Activated naive CD4-positive, alpha-beta T cell treated with anti-CD3 and anti-CD28 coated beads, Interleukin-2, amount 50 U/mL, for 24 hours (primary cell): Measurements from ENCODE around the gene VAV3.
"Not testable (repeated sequence)": the region's sequence is repeated elsewhere in the genome, so short reads cannot be mapped to it uniquely, and the experiment has no call there.

Source experiments
- H3K27ac Mint-ChIP-seq: one replicate; pipeline ENCODE4 v1.8.0; 2021; ENCODE audit warnings: mild to moderate bottlenecking, mixed read lengths
- H3K27me3 Mint-ChIP-seq: one replicate; pipeline ENCODE4 v1.8.0; 2021; ENCODE audit warnings: mixed read lengths
- H3K36me3 Mint-ChIP-seq: one replicate; pipeline ENCODE4 v1.8.0; 2021; ENCODE audit warnings: mixed read lengths
- H3K4me1 Mint-ChIP-seq: one replicate; pipeline ENCODE4 v1.8.0; 2021; ENCODE audit warnings: mixed read lengths
- H3K4me3 Mint-ChIP-seq: one replicate; pipeline ENCODE4 v1.8.0; 2021; ENCODE audit warnings: mild to moderate bottlenecking, mixed read lengths
- H3K9me3 Mint-ChIP-seq: one replicate; pipeline ENCODE4 v1.8.0; 2021; ENCODE audit warnings: mixed read lengths

Gene VAV3

DNA sequence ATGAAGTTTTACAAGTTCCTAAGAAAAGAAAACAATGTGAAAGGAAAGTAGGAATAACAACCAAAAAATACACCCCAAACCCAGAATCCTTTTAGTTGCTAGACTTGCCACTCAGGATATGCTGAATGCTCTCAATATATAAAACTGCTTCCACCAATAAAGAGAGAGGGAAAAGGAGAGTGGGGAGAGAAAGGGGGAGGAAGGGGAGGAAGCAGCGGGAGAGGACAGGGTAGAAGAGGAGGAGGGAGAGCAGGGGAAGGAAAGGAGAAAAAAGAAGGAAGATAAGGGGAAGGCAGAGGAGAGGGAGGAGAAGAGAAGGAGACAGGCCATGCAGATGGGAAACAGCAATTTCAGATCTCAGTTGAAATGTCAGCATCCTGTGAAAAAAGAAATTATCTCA lies 198.4 kb downstream of the VAV3 start:
- Mint-ChIP-seq H3K4me3 (no peak overlapping the region), H3K36me3 (peaks cover 14% of the 10 kb centered on the region), H3K27me3 (no peaks in the 10 kb centered on the region)

DNA sequence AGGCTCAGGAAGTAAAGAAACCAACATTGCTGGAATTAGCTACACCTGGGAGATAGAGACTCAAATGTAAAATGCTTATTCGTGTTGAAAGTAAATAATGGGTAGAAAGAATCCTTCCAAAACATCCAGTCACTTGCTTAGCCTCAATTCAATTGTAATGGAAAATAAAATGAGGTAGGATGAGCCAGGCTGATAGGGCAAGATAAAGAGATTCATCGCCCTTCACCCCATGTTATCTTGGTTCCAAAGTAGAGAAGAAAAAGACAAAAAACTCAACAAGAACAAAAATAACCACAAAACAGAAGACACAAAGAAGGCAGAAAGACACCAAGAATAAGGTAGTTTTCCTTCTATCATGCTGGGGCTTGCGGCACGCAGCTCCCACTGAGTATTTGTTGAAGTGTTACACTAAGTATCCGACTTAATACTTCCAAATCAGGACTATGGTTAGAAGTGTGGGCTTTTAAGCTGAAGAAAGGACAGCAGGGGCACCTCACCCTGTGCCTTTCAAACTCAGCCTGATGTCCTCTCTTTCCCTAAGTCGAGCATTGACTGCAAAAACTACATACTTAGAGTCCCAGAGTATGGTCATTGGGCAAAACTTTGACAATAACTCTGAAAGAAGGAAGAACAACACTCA lies 202.1 kb downstream of the VAV3 start:
- H3K4me1 Mint-ChIP-seq, result no peaks in the 10 kb centered on the region
- no peak overlapping the region for H3K4me3 Mint-ChIP-seq
- H3K27ac Mint-ChIP-seq, result no peak overlapping the region
- no peaks in the 10 kb centered on the region for H3K9me3 Mint-ChIP-seq
- H3K36me3 Mint-ChIP-seq, result peaks cover 7% of the 10 kb centered on the region
- H3K27me3 Mint-ChIP-seq, result no peaks in the 10 kb centered on the region

More for the DNA sequence above, 198.4 kb downstream of the VAV3 start:
- H3K27ac Mint-ChIP-seq, result no peak overlapping the region
- no peaks in the 10 kb centered on the region for H3K4me1 Mint-ChIP-seq
- no peaks in the 10 kb centered on the region for H3K9me3 Mint-ChIP-seq

DNA sequence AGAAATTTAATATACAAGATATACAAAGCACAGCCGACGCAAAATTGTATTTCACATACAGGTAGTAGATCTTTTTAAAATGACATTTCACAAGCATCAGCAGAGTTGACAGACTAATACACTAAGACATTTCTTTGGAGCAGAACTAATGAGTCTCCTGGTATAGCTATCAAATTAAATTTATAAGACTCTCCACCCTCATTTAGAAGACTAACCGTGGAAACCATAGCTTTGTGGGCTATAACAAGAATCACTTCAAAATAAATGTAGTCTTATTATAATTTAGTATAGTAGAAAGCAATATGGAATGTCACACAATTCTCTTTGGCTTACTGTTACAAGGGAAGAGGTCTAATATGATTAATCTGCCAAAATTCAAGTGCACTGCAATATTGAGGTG lies 204.9 kb downstream of the VAV3 start:
- Mint-ChIP-seq H3K4me1 (no peaks in the 10 kb centered on the region), H3K36me3 (peaks cover 12% of the 10 kb centered on the region), H3K27ac (no peak overlapping the region), H3K9me3 (no peaks in the 10 kb centered on the region), H3K4me3 (no peak overlapping the region), H3K27me3 (no peaks in the 10 kb centered on the region)

DNA sequence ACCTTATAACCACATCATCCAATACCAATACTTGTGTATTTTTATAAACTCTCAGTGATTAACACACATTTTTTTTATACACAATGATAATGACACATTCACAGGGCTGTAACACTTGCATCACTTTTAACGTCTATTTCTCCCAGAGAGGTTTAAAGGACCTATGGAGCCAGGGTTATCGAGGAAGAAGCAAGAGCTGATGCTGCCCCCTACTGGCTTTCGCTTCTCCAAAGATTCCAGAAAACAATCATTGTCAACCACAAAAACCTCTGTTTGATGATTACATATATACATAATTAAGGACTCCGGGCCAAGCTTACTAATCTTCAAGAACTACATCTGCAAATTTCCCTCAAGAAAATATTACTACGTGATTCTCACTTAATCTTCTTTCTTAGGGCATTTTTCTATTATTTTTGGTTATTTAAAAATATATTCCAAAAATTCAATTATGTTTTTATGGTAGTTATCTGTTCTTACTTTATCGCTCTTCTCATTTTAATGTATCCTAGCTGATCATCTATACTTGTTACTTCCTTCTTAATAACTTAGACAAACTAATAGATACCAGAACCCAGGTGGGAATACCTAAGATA lies 214.5 kb downstream of the VAV3 start:
- no peaks in the 10 kb centered on the region for H3K4me1 Mint-ChIP-seq
- no peak overlapping the region for H3K27ac Mint-ChIP-seq
- no peaks in the 10 kb centered on the region for H3K9me3 Mint-ChIP-seq
- peaks cover 9% of the 10 kb centered on the region for H3K36me3 Mint-ChIP-seq
- no peaks in the 10 kb centered on the region for H3K27me3 Mint-ChIP-seq
- H3K4me3 Mint-ChIP-seq, result no peak overlapping the region

DNA sequence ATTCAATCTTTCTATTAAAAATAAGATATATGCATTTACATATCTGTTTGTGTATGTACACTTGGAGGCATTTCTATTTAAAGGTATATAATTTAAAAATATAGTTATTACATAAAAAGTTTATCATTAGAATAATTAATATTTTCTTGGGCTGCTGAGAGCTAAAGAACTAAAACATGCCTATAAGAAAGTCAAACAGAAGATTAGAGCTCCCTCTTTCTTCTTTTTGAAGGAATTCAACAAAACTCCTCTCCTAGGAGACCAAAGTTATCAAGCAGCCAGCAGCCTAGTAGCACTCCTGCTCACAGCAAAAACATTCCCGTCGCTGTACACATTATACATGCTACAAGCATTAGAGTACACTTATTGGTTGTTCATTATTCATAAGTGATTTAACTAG lies 216.4 kb downstream of the VAV3 start:
- Mint-ChIP-seq H3K36me3 (peaks cover 2% of the 10 kb centered on the region), H3K27me3 (no peaks in the 10 kb centered on the region), H3K4me1 (no peaks in the 10 kb centered on the region), H3K27ac (no peak overlapping the region), H3K4me3 (no peak overlapping the region), H3K9me3 (no peaks in the 10 kb centered on the region)

DNA sequence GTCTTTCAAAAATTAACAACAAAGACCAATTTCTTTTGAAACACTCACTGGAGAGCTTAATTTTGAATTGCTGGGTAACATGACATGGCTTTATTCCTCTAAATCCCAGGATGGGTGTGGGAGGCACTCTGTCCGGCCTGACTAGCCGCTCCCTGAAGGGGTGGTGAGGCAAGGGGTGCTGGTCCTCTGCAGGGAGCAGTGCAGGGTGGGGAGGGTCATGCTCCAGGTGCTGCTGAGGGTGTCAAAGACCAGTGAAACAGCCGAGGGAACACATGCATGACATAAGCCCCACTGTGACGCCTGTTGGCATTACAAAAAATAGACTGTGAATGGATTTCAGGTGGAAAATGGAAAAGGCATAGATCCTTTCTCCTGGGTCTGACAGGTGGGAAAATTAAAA lies 223.7 kb downstream of the VAV3 start:
- no peak overlapping the region for H3K4me3 Mint-ChIP-seq
- H3K36me3 Mint-ChIP-seq, result peaks cover 7% of the 10 kb centered on the region
- H3K27ac Mint-ChIP-seq, result no peak overlapping the region
- H3K27me3 Mint-ChIP-seq, result no peaks in the 10 kb centered on the region
- H3K9me3 Mint-ChIP-seq, result no peaks in the 10 kb centered on the region
- H3K4me1 Mint-ChIP-seq, result no peaks in the 10 kb centered on the region

DNA sequence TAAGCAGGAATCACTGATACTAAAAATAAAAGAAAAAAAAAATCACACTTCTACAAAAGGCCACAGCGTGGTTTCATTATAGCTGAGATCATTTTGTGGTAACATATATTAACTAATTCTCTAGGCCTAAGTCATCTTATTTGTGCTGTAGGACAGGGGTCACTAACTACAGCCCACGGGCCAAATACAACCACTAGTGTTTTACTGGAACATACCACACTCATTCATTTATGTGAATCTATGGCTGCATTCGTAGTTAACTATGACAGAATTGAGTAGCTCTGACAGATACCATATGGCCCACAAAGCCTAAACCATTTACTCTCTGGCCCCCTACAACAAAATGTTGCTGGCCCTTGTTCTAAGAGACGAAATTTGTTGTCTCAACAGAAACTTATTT lies 224.4 kb downstream of the VAV3 start:
- Mint-ChIP-seq H3K9me3 (no peaks in the 10 kb centered on the region), H3K27ac (no peak overlapping the region), H3K36me3 (peaks cover 7% of the 10 kb centered on the region), H3K4me1 (no peaks in the 10 kb centered on the region), H3K27me3 (no peaks in the 10 kb centered on the region), H3K4me3 (no peak overlapping the region)

DNA sequence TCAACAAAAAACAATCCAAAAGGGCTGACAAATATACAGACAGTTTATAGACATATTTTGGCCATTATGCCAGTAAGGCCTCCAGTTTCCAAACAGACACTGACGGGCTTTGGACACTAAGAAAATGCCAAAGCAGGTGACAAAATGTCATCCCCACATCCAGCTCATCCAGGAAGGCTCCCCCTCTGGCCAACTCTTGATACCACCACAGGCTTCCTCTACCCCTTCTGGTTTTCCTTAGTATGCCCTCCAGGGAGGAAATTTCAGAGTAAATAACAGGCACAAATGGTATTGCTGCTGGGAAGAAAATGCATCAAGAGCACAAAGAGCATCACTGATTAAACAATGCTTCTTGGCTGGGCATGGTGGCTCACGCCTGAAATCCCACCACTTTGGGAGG lies 225.3 kb downstream of the VAV3 start:
- no peaks in the 10 kb centered on the region for H3K27me3 Mint-ChIP-seq
- H3K4me1 Mint-ChIP-seq, result no peaks in the 10 kb centered on the region
- peaks cover 13% of the 10 kb centered on the region for H3K36me3 Mint-ChIP-seq
- H3K9me3 Mint-ChIP-seq, result no peaks in the 10 kb centered on the region
- no peak overlapping the region for H3K4me3 Mint-ChIP-seq
- no peak overlapping the region for H3K27ac Mint-ChIP-seq

DNA sequence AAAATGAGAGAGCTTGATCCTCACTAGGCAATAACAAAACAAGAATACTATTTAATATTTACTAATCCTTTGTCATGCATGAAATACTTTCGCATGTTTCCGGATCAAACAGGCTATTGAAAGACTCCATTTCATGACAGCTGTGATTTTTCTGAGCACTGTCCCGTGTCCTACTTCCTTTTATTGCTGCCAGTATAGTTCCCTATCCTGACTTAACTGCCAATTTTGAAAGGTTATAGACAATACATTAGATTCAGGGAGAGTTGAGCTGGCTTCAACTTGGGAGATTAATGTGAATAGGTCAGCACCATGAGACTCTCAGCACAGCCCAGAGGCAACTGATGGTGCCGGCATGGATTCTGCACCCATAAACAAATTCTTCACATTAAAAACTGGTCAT lies 225.8 kb downstream of the VAV3 start:
- Mint-ChIP-seq H3K4me1 (no peaks in the 10 kb centered on the region), H3K27me3 (no peaks in the 10 kb centered on the region), H3K9me3 (no peaks in the 10 kb centered on the region), H3K36me3 (peaks cover 14% of the 10 kb centered on the region), H3K4me3 (no peak overlapping the region), H3K27ac (no peak overlapping the region)

DNA sequence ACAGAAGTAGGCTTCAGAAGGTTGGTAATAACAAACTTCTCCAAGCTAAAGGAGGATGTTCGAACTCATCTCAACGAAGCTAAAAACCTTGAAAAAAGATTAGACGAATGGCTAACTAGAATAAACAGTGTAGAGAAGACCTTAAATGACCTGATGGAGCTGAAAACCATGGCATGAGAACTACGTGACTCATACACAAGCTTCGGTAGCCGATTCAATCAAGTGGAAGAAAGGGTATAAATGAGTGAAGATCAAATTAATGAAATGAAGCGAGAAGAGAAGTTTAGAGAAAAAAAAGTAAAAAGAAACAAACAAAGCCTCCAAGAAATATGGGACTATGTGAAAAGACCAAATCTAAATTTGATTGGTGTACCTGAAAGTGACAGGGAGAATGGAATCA lies 231.6 kb downstream of the VAV3 start:
- not testable (repeated sequence) for H3K4me3 Mint-ChIP-seq, H3K27me3 Mint-ChIP-seq, H3K9me3 Mint-ChIP-seq, H3K4me1 Mint-ChIP-seq, H3K27ac Mint-ChIP-seq
- H3K36me3 Mint-ChIP-seq, result peaks cover 15% of the 10 kb centered on the region

DNA sequence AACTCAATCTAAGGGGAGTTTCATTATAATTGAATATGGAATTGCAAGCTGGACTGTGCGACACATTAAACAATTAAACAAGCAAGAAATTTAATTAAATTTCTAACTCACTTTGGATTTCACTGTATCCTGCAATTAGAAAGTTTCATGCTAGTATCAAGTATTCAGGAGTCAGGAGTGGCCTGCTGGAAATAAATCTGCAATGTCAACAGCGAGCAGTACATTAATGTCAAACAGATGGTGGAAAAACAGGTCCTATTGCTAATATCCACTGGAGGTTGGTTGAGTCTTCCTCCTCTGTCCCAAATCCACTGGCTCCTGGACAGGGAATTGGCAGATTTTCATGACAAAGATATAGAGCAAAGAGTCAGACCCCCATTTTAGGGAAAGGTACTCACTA lies 237.1 kb downstream of the VAV3 start:
- Mint-ChIP-seq H3K27me3 (no peaks in the 10 kb centered on the region), H3K27ac (no peak overlapping the region), H3K9me3 (no peaks in the 10 kb centered on the region), H3K36me3 (peaks cover 5% of the 10 kb centered on the region), H3K4me1 (no peaks in the 10 kb centered on the region), H3K4me3 (no peak overlapping the region)

DNA sequence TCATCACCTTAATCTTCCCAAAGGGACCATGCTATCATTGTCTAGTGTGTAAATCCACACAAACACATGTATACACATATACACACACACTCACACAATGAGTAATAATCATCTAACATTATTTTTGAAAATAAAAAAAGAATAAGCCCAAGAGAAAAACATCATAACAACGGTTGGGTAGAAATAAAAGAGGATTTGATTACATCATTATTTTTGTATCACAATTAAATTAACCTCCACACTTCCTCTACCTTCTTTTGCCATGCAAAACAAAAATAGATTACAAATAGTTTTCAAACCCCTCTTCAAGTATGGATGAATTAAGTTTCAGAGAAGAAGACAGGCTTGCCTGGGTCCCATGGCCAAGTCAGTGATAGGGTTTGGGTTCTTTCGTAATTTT lies 238.1 kb downstream of the VAV3 start:
- H3K4me3 Mint-ChIP-seq, result no peak overlapping the region
- no peaks in the 10 kb centered on the region for H3K27me3 Mint-ChIP-seq
- no peaks in the 10 kb centered on the region for H3K4me1 Mint-ChIP-seq
- no peaks in the 10 kb centered on the region for H3K9me3 Mint-ChIP-seq
- H3K36me3 Mint-ChIP-seq, result peaks cover 5% of the 10 kb centered on the region
- no peak overlapping the region for H3K27ac Mint-ChIP-seq

DNA sequence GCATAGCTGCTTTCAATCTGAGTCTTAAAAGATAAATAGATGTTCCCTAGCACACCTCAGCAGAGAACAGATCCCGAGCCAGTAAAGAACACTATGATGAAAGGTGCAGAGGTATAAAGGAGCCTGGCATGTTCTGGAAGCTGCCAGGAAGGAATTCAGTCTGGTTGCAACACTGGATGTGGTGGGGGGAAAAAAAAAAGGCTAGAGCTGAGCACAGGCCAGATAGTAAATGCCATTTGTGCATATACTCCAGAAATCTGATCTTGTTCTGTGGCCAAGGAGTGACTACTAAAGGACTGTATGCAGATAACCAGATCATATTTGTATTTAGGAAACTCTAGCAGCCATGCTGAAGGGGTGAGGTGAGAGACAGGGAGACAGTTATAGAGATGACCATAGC lies 240.3 kb downstream of the VAV3 start:
- Mint-ChIP-seq H3K9me3 (no peaks in the 10 kb centered on the region), H3K27ac (no peak overlapping the region), H3K36me3 (peaks cover 5% of the 10 kb centered on the region), H3K27me3 (no peaks in the 10 kb centered on the region), H3K4me3 (no peak overlapping the region), H3K4me1 (no peaks in the 10 kb centered on the region)

DNA sequence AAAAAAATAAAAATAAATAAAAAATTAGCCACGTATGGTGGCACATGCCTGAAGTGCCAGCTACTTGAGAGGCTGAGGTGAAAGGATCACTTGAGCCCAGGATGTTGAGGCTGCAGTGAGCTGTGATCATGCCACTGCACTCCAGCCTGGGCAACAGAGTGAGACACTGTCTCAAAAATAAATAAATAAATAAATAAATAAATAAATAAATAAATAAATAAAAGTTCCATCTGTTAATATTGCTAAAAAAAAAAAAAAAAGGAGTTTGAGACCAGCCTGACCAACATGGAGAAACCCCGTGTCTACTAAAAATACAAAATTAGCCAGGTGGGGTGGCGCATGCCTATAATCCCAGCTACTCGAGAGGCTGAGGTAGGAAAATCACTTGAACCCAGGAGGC lies 244.8 kb downstream of the VAV3 start:
- not testable (repeated sequence) for H3K27ac Mint-ChIP-seq, H3K27me3 Mint-ChIP-seq, H3K4me1 Mint-ChIP-seq, H3K9me3 Mint-ChIP-seq, H3K36me3 Mint-ChIP-seq, H3K4me3 Mint-ChIP-seq

DNA sequence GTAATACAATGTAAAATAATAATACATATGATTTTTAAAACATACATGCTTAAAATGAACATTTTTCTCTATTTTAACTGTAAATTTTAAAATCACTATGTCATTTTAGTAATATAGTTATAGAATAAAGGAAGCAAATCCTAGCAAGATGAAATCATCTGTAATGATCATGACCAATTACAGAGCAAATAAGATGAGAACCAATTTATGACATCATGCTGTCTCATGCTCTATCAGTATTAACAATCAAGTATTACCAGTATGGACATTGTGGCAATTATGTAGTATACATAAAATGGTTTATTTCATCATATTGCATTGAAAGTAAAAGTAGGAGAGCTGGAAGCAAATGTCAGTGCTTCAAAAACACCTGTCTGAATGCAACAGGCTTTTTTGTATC lies 255.0 kb downstream of the VAV3 start:
- no peak overlapping the region for H3K27ac Mint-ChIP-seq
- H3K36me3 Mint-ChIP-seq, result peaks cover 5% of the 10 kb centered on the region
- H3K27me3 Mint-ChIP-seq, result no peaks in the 10 kb centered on the region
- no peaks in the 10 kb centered on the region for H3K9me3 Mint-ChIP-seq
- no peak overlapping the region for H3K4me3 Mint-ChIP-seq
- no peaks in the 10 kb centered on the region for H3K4me1 Mint-ChIP-seq

DNA sequence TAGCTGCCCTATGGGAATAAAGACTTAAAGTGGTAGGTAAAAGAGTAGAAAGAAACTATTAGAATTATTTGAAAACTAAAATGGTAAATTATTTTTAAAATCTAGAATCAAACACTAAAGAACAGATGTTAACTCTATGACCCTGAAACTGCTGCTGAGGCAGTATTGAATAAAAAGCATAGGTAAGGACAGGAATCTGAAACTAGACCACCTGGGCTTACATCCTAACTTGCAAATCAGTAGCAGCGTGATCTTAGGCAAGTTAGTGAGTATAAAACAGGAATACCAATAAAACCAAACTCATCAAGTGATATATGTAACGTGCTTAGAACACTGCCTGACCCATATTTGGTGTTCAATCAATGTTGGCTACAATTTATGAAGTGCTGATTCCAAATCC lies 257.9 kb downstream of the VAV3 start:
- Mint-ChIP-seq H3K9me3 (no peaks in the 10 kb centered on the region), H3K27ac (no peak overlapping the region), H3K4me3 (no peak overlapping the region), H3K27me3 (no peaks in the 10 kb centered on the region), H3K36me3 (peaks cover 8% of the 10 kb centered on the region), H3K4me1 (no peaks in the 10 kb centered on the region)

DNA sequence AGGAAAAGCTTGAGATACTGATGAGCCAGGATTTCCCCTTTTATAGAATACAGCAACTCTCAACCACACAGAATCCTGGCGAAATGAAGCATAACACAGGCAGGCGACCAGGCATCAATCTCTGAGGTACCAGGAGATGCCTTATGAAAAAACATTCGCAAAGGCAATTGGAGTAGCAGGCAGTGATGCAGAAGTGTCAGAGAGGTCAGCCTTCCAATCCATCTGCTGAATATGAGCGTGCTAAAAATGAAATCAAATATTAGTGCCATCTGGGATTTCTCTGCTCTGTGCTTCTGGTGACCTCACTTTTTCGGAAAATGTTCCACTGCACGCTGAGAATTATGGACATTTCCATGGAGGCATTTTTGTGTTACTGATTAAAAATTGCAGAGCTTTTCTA lies 258.8 kb downstream of the VAV3 start:
- Mint-ChIP-seq H3K36me3 (peaks cover 10% of the 10 kb centered on the region), H3K4me1 (no peaks in the 10 kb centered on the region), H3K27ac (no peak overlapping the region), H3K4me3 (no peak overlapping the region), H3K9me3 (no peaks in the 10 kb centered on the region), H3K27me3 (no peaks in the 10 kb centered on the region)
